GM12892 (cell line): Measurements from ENCODE around the gene CEBPG.

Source experiments
- POLR2A ChIP-seq: IDR thresholded peaks from 2 replicates; pipeline ENCODE4 v1.6.1; 2011; ENCODE audit warnings: low read depth, low read length, control low read depth
- POLR2AphosphoS5 ChIP-seq: IDR thresholded peaks from 2 replicates; pipeline ENCODE4 v1.6.1; 2011; ENCODE audit warnings: low read depth, low read length, control low read depth

DNA sequence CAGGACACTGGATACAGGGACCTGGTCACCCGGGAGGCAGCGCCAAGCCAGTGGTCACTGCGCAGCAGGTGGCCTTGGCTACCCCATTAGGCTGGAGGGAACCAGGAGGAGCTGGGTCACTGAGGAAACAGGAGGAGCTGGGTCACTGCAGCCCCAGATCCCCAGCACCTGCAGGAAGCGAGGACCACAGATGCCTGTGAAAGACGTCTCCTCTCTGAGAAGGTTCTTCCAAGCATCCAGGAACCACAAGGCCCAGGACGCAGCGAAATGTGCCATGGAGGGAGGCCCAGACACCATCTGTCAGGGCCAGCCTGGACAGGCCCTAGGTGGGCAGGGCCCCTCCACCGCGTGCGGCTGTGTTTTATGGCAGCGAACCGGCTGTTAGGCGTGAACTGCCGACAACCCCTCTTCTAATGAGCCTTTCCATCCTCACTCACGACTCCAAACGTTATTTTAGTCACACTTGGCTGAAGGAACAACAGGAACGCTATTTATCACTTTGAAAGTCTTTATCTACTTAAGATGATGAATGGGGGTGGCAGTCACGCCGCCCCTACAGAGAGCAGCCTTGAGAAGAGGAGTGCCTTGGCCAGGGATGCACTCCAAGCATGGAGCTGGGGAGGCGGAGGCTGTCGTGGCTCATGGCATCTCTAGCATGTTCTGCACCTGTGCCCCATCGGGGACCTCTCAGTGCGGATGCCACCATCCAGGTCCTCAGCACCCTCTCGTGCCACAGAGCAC, 53.3 kb downstream of the CEBPG start:
- no peak for TF ChIP-seq POLR2AphosphoS5
- TF ChIP-seq POLR2A = no peak
